ENCODE data around the gene LILRB2. TPM values are rescaled to one million over a fixed set of nuclear protein-coding genes. Genes with fewer than 3 reads are reported as not detected.
"Not testable (repeated sequence)": the region's sequence is repeated elsewhere in the genome, so short reads cannot be mapped to it uniquely, and the experiment has no call there.

Gene LILRB2
- polyA plus RNA-seq, 1 of the 3 experiments (the other 2 are of a cell fraction), result not detected

- POLR2A ChIA-PET, result no interaction called here
These were observed 7.1 kb downstream of the LILRB2 start for GRCh38 chr19:54273821-54274220.

GRCh38 chr19:54272181-54272580 lies 8.7 kb downstream of the LILRB2 start:
- H3K4me3 ChIP-seq (ENCODE audit: low read depth in 2 of 2, low read length in 1 of 2), result not testable (repeated sequence)
- WGBS (ENCODE audit: low lambda C conversion rate), result 12% methylated on average over 5 of the region's 5 CpGs

More at GRCh38 chr19:54273821-54274220, 7.1 kb downstream of the LILRB2 start:
- CTCF ChIA-PET, result no interaction called here
- 20% methylated on average over 3 of the region's 3 CpGs for WGBS (ENCODE audit: low lambda C conversion rate)
- Histone ChIP-seq H3K9ac (no peak overlapping the region), H3K79me2 (ENCODE audit: insufficient read depth) (no peaks in the 10 kb centered on the region), H3K4me3 (ENCODE audit: low read depth in 2 of 2, low read length in 1 of 2) (no peak overlapping the region), H3K4me2 (no peak overlapping the region), H3K9me2 (no peaks in the 10 kb centered on the region), H3K4me1 (ENCODE audit: control insufficient read depth in 1 of 2, insufficient read depth in 2 of 2, low read depth in 1 of 2, low read length in 1 of 2) (no peaks in the 10 kb centered on the region), H3K27ac (ENCODE audit: low read depth in 2 of 2, low read length in 1 of 2) (no peak overlapping the region), H2AFZ (ENCODE audit: low read depth) (no peak overlapping the region), H3K27me3 (ENCODE audit: insufficient read depth) (peaks cover 57% of the 10 kb centered on the region), H3F3A (replicated peaks; ENCODE audit: insufficient read depth) (no peaks in the 10 kb centered on the region), H3K36me3 (replicated peaks in 1 of 2; ENCODE audit: control insufficient read depth in 1 of 2, insufficient read depth in 2 of 2, low read length in 1 of 2) (no peaks in the 10 kb centered on the region), H3K9me3 (no peaks in the 10 kb centered on the region), H4K20me1 (ENCODE audit: insufficient read depth) (no peaks in the 10 kb centered on the region)
- DNase-seq, result no peak
- TF ChIP-seq RXRA (IDR thresholded peaks at IDR 0.05; ENCODE audit: borderline replicate concordance, low read depth) (no peak), RCOR1 (IDR thresholded peaks at IDR 0.05; ENCODE audit: low read length) (no peak), RFX5 (IDR thresholded peaks at IDR 0.05; ENCODE audit: low read length) (no peak), PBX3 (IDR thresholded peaks at IDR 0.05) (no peak), RAD21 (IDR thresholded peaks at IDR 0.05; ENCODE audit: low read length) (no peak), MEF2A (IDR thresholded peaks at IDR 0.05; ENCODE audit: borderline replicate concordance, low read depth) (no peak), ELF1 (IDR thresholded peaks at IDR 0.05) (no peak), TEAD4 (IDR thresholded peaks at IDR 0.05; ENCODE audit: borderline replicate concordance, insufficient read depth) (no peak)
- TF ChIP-seq, protein P1, sequence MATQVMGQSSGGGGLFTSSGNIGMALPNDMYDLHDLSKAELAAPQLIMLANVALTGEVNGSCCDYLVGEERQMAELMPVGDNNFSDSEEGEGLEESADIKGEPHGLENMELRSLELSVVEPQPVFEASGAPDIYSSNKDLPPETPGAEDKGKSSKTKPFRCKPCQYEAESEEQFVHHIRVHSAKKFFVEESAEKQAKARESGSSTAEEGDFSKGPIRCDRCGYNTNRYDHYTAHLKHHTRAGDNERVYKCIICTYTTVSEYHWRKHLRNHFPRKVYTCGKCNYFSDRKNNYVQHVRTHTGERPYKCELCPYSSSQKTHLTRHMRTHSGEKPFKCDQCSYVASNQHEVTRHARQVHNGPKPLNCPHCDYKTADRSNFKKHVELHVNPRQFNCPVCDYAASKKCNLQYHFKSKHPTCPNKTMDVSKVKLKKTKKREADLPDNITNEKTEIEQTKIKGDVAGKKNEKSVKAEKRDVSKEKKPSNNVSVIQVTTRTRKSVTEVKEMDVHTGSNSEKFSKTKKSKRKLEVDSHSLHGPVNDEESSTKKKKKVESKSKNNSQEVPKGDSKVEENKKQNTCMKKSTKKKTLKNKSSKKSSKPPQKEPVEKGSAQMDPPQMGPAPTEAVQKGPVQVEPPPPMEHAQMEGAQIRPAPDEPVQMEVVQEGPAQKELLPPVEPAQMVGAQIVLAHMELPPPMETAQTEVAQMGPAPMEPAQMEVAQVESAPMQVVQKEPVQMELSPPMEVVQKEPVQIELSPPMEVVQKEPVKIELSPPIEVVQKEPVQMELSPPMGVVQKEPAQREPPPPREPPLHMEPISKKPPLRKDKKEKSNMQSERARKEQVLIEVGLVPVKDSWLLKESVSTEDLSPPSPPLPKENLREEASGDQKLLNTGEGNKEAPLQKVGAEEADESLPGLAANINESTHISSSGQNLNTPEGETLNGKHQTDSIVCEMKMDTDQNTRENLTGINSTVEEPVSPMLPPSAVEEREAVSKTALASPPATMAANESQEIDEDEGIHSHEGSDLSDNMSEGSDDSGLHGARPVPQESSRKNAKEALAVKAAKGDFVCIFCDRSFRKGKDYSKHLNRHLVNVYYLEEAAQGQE (IDR thresholded peaks at IDR 0.05; ENCODE audit: low read depth, low read length), result no peak

GRCh38 chr19:54271587-54271986 lies 9.3 kb downstream of the LILRB2 start:
- H3K27ac ChIP-seq (ENCODE audit: low read depth in 2 of 2, low read length in 1 of 2); H3K4me2 ChIP-seq; H4K20me1 ChIP-seq (ENCODE audit: insufficient read depth); H3K4me3 ChIP-seq (ENCODE audit: low read depth in 2 of 2, low read length in 1 of 2); H3F3A ChIP-seq (replicated peaks; ENCODE audit: insufficient read depth); H3K36me3 ChIP-seq (replicated peaks in 1 of 2; ENCODE audit: control insufficient read depth in 1 of 2, insufficient read depth in 2 of 2, low read length in 1 of 2); H3K9ac ChIP-seq; H3K9me2 ChIP-seq; H3K9me3 ChIP-seq; H2AFZ ChIP-seq (ENCODE audit: low read depth); H3K79me2 ChIP-seq (ENCODE audit: insufficient read depth); DNase-seq; H3K4me1 ChIP-seq (ENCODE audit: control insufficient read depth in 1 of 2, insufficient read depth in 2 of 2, low read depth in 1 of 2, low read length in 1 of 2); POLR2A ChIA-PET: not testable (repeated sequence)
- 1% methylated on average over 4 of the region's 4 CpGs for WGBS (ENCODE audit: low lambda C conversion rate)
- CTCF ChIA-PET, result interaction anchor here (1.0 kb wide), 1 partner anchor 14 kb away, joined by 3 read pairs; no protein-coding TSS in a partner anchor
- peaks cover 56% of the 10 kb centered on the region for H3K27me3 ChIP-seq (ENCODE audit: insufficient read depth)

More at GRCh38 chr19:54272181-54272580, 8.7 kb downstream of the LILRB2 start:
- H3K4me2 ChIP-seq; H3K79me2 ChIP-seq (ENCODE audit: insufficient read depth); H3K27ac ChIP-seq (ENCODE audit: low read depth in 2 of 2, low read length in 1 of 2); POLR2A ChIA-PET; H3K9me2 ChIP-seq; H3K36me3 ChIP-seq (replicated peaks in 1 of 2; ENCODE audit: control insufficient read depth in 1 of 2, insufficient read depth in 2 of 2, low read length in 1 of 2); H3F3A ChIP-seq (replicated peaks; ENCODE audit: insufficient read depth); CTCF ChIA-PET; H3K9ac ChIP-seq; H4K20me1 ChIP-seq (ENCODE audit: insufficient read depth); DNase-seq; H3K4me1 ChIP-seq (ENCODE audit: control insufficient read depth in 1 of 2, insufficient read depth in 2 of 2, low read depth in 1 of 2, low read length in 1 of 2); H2AFZ ChIP-seq (ENCODE audit: low read depth); H3K9me3 ChIP-seq: not testable (repeated sequence)
- peaks cover 56% of the 10 kb centered on the region for H3K27me3 ChIP-seq (ENCODE audit: insufficient read depth)
